GM18520 (cell line): ENCODE results near the gene CR1.
"Not testable (repeated sequence)": the region's sequence is repeated elsewhere in the genome, so short reads cannot be mapped to it uniquely, and the experiment has no call there.

Source experiments
- ATAC-seq: cut with Tn5 transposase; IDR thresholded peaks from one replicate; pipeline ENCODE4 v1.9.1; 2021; ENCODE audit not compliant: unreplicated experiment

CR1 gene

GRCh38 chr1:207638487-207639145 lies 142.7 kb downstream of the CR1 start:
- not testable (repeated sequence) for ATAC-seq

GRCh38 chr1:207639362-207639761 lies 143.4 kb downstream of the CR1 start:
- ATAC-seq, result not testable (repeated sequence)

GRCh38 chr1:207644166-207644851 lies 148.4 kb downstream of the CR1 start:
- ATAC-seq, result no peak

GRCh38 chr1:207644852-207645634 lies 149.1 kb downstream of the CR1 start, which contains the start of gene CR1L:
CR1L (plus strand) TSS chr1:207645133; CDS start chr1:207645234, 101 bp downstream.
- peak; percentile 88 for ATAC-seq

GRCh38 chr1:207645635-207646081 lies 149.7 kb downstream of the CR1 start:
- ATAC-seq, result no peak

GRCh38 chr1:207646171-207646570 lies 150.2 kb downstream of the CR1 start:
- ATAC-seq, result no peak

GRCh38 chr1:207646944-207647579 lies 151.1 kb downstream of the CR1 start:
- ATAC-seq, result no peak

- no peak for ATAC-seq
Measured at GRCh38 chr1:207647671-207648333, 151.8 kb downstream of the CR1 start.

- ATAC-seq, result no peak
Measured at GRCh38 chr1:207648334-207649209, 152.6 kb downstream of the CR1 start.

GRCh38 chr1:207649210-207649753 lies 153.3 kb downstream of the CR1 start:
- ATAC-seq, result no peak

GRCh38 chr1:207649865-207650580 lies 154.1 kb downstream of the CR1 start:
- no peak for ATAC-seq

- no peak for ATAC-seq
Measured at GRCh38 chr1:207651583-207651982, 155.6 kb downstream of the CR1 start.

- no peak for ATAC-seq
Measured at GRCh38 chr1:207654320-207654719, 158.4 kb downstream of the CR1 start.

- no peak for ATAC-seq
Measured at GRCh38 chr1:207658408-207658807, 162.5 kb downstream of the CR1 start.

GRCh38 chr1:207658904-207659485 lies 163.0 kb downstream of the CR1 start:
- no peak for ATAC-seq

GRCh38 chr1:207659545-207660153 lies 163.7 kb downstream of the CR1 start:
- ATAC-seq, result no peak

- ATAC-seq, result not testable (repeated sequence)
Measured at GRCh38 chr1:207661420-207661819, 165.5 kb downstream of the CR1 start.

GRCh38 chr1:207666342-207666741 lies 170.4 kb downstream of the CR1 start:
- no peak for ATAC-seq
